OCI-LY7 (cell line): ENCODE data around the gene RANBP3L. TPM values are rescaled to one million over a fixed set of nuclear protein-coding genes. Genes with fewer than 3 reads are reported as not detected.

Source experiments
- BruUV-seq: library from RNA; stranded (reverse); fragments of 400-500 nt; replicated peaks from 2 replicates; lab custom pipeline; 2021; lab: Mats Ljungman, UMichigan
- CTCF ChIA-PET: fragments of 300-600 bp; sonication (Branson Sonifier 250); formaldehyde crosslinking; loops from one replicate; lab custom pipeline; 2022; ENCODE audit warnings: antibody characterized with exemption; ENCODE audit not compliant: unreplicated experiment; lab: Charles Lee
- POLR2A ChIA-PET: fragments of 300-600 bp; sonication (Branson Sonifier 250); formaldehyde crosslinking; loops from one replicate; lab custom pipeline; 2022; ENCODE audit warnings: antibody characterized with exemption; lab: Charles Lee
- DNase-seq: peaks from one replicate; pipeline ENCODE4 v3.0.0-alpha.2; 2015; ENCODE audit warnings: low spot score
- H2AFZ ChIP-seq: fragments of 200-600 bp; sonication (generic), shearing (Covaris generic); 2 replicates; pipeline ENCODE4 v1.6.1; 2014; ENCODE audit warnings: mild to moderate bottlenecking, antibody characterized with exemption, low read length, moderate library complexity
- H3K27ac ChIP-seq: fragments of 200-600 bp; sonication (generic); 2 replicates; pipeline ENCODE4 v1.5.1; 2014; ENCODE audit warnings: mixed run types, low read depth, mild to moderate bottlenecking, moderate library complexity, low read length, inconsistent platforms; ENCODE audit not compliant: poor library complexity, severe bottlenecking
- H3K36me3 ChIP-seq: fragments of 200-600 bp; sonication (generic); 2 replicates; pipeline ENCODE4 v1.6.1; 2014; ENCODE audit warnings: mild to moderate bottlenecking, antibody characterized with exemption, low read length, moderate library complexity, mixed read lengths; ENCODE audit not compliant: insufficient read depth
- H3K4me1 ChIP-seq: fragments of 200-600 bp; sonication (generic); 2 replicates; pipeline ENCODE4 v1.5.1; 2014; ENCODE audit warnings: mild to moderate bottlenecking, low read length; ENCODE audit not compliant: insufficient read depth, poor library complexity, severe bottlenecking
- H3K4me2 ChIP-seq: fragments of 200-600 bp; sonication (generic); 2 replicates; pipeline ENCODE4 v1.6.1; 2014; ENCODE audit warnings: mild to moderate bottlenecking, low read length
- H3K4me3 ChIP-seq: fragments of 200-600 bp; sonication (generic); 2 replicates; pipeline ENCODE4 v1.5.1; 2014; ENCODE audit warnings: mild to moderate bottlenecking, low read depth, low read length; ENCODE audit not compliant: poor library complexity, severe bottlenecking
- H3K79me2 ChIP-seq: fragments of 200-600 bp; sonication (generic); 2 replicates; pipeline ENCODE4 v1.6.1; 2016; ENCODE audit warnings: low read depth, mild to moderate bottlenecking, low read length, moderate library complexity, mixed read lengths; ENCODE audit not compliant: insufficient read depth
- H3K9me2 ChIP-seq: fragments of 200-600 bp; sonication (generic); 2 replicates; pipeline ENCODE4 v1.6.1; 2016; ENCODE audit warnings: mild to moderate bottlenecking, low read length, mixed read lengths; ENCODE audit not compliant: insufficient read depth
- H3K9me3 ChIP-seq: fragments of 200-600 bp; sonication (generic); 2 replicates; pipeline ENCODE4 v1.6.1; 2014; ENCODE audit warnings: mild to moderate bottlenecking, mixed run types, low read length, mixed read lengths
- H4K20me1 ChIP-seq: fragments of 200-600 bp; sonication (generic); 2 replicates; pipeline ENCODE4 v1.6.1; 2014; ENCODE audit warnings: mild to moderate bottlenecking, antibody characterized with exemption, low read length, moderate library complexity, mixed read lengths; ENCODE audit not compliant: insufficient read depth
- EZH2phosphoT487 ChIP-seq: fragments of 200-600 bp; sonication (generic); IDR thresholded peaks from 2 replicates; pipeline ENCODE4 v1.6.1; 2018; ENCODE audit warnings: low read depth, borderline replicate concordance, mild to moderate bottlenecking, mixed run types, antibody characterized with exemption, low read length, moderate library complexity, mixed read lengths
- intact Hi-C: fragments of 100-400 bp; cut with micrococcal nuclease; formaldehyde crosslinking; loops from one replicate; pipeline ENCODE4 v1.10.0; 2022; ENCODE audit not compliant: unreplicated experiment
- total RNA-seq, 2 experiments: library from RNA; depleted of rRNA in 1 of 2; stranded (reverse); fragments of >200 nt in 1 of 2; shearing (Covaris generic) in 1 of 2; gene quantifications; 2 replicates each; pipeline ENCODE4 v1.2.3, GENCODE V29; 2014 to 2022
- TF ChIP-seq, protein P1 (sequence below): fragments of 200-600 bp; sonication (generic); conservative IDR thresholded peaks from 2 replicates; pipeline ENCODE4 v1.5.1; 2014; ENCODE audit warnings: mild to moderate bottlenecking, antibody characterized with exemption, low read length, moderate library complexity, mixed read lengths

Gene RANBP3L
- total RNA-seq, 2 experiments from 2014 or later: not detected

- Histone ChIP-seq H3K4me1 (no peaks in the 10 kb centered on the region), H3K4me3 (no peak overlapping the region), H2AFZ (no peak overlapping the region), H3K27ac (no peak overlapping the region), H3K79me2 (no peaks in the 10 kb centered on the region), H4K20me1 (no peaks in the 10 kb centered on the region), H3K36me3 (no peaks in the 10 kb centered on the region), H3K9me3 (no peaks in the 10 kb centered on the region), H3K9me2 (no peaks in the 10 kb centered on the region), H3K4me2 (no peak overlapping the region)
- ChIA-PET CTCF (no interaction called here), POLR2A (interaction anchor here (0.6 to 2.0 kb wide), 8 partner anchors 11 to 88 kb away, joined by 3 to 5 read pairs (median 3); no protein-coding TSS in a partner anchor)
- BruUV-seq: no TSS peak
- intact Hi-C loops: no loop called here
- no peak for DNase-seq
- TF ChIP-seq EZH2phosphoT487: no peak
- TF ChIP-seq, protein P1, sequence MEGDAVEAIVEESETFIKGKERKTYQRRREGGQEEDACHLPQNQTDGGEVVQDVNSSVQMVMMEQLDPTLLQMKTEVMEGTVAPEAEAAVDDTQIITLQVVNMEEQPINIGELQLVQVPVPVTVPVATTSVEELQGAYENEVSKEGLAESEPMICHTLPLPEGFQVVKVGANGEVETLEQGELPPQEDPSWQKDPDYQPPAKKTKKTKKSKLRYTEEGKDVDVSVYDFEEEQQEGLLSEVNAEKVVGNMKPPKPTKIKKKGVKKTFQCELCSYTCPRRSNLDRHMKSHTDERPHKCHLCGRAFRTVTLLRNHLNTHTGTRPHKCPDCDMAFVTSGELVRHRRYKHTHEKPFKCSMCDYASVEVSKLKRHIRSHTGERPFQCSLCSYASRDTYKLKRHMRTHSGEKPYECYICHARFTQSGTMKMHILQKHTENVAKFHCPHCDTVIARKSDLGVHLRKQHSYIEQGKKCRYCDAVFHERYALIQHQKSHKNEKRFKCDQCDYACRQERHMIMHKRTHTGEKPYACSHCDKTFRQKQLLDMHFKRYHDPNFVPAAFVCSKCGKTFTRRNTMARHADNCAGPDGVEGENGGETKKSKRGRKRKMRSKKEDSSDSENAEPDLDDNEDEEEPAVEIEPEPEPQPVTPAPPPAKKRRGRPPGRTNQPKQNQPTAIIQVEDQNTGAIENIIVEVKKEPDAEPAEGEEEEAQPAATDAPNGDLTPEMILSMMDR: no peak
Measured at GRCh38 chr5:36272136-36272690, 29.5 kb downstream of the RANBP3L start.

DNA sequence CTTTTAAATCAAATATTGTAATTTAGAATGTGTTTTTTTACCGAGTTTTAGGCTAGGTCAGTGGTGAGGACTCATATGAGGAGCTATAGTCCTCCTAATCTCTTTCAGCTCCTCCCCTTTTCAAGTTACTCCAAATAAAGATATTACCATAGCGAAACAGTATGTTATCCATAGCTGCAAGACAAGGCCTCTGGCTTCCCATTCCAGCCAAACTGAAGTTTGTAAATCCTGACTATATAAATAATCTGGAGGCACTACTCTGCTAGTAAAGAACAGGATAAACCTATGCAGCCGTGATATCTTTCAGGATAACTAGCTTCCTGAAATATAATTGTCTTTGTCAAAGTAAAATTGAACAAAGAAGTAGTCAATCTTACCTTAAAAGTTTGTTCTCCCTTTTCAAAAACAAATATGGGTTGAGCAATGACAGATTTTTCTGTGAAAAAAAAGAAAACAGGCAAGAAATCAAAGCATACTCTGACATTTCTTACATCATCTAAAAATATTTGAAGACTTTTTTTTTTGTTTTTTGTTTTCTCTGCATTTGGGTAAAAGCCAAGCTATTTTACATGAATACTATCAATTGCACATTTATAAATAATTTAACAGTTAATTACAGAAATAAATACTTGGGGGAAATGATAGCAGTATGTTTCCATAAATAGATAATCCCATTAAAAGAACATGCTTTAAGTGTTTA, 30.7 kb downstream of the RANBP3L start:
- H3K9me2 ChIP-seq: no peaks in the 10 kb centered on the region
- H3K9me3 ChIP-seq: no peaks in the 10 kb centered on the region
- ChIA-PET CTCF (no interaction called here), POLR2A (interaction anchor here (1.1 to 1.2 kb wide), 4 partner anchors 11 to 92 kb away, joined by 3 to 6 read pairs (median 4); no protein-coding TSS in a partner anchor)
- H3K36me3 ChIP-seq: no peaks in the 10 kb centered on the region
- no peak for DNase-seq
- intact Hi-C loops: no loop called here
- H3K4me3 ChIP-seq: no peak overlapping the region
- no peak overlapping the region for H3K4me2 ChIP-seq
- no TSS peak for BruUV-seq
- no peak overlapping the region for H2AFZ ChIP-seq
- no peaks in the 10 kb centered on the region for H3K4me1 ChIP-seq
- TF ChIP-seq, protein P1: no peak
- TF ChIP-seq EZH2phosphoT487: no peak
- no peaks in the 10 kb centered on the region for H3K79me2 ChIP-seq
- no peak overlapping the region for H3K27ac ChIP-seq
- H4K20me1 ChIP-seq: no peaks in the 10 kb centered on the region

DNA sequence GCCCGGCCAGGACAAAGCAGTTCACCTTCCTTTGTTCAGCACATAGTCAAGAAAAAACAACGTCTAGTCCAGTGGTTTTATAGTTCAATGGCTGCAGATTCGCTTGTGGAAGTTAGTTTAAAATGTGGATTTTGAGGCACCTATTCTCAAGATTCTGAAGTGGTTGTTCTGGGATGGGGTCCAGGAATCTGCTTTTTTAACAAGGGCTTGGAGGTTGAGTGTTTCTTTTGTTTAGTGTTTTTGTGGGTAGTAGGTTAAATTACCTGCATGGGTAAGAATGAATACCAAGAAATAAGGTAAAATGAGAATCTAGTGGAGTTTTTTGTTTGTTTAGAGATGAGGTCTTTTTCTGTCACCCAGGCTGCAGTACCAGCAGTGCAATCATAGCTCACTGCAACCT, 31.5 kb downstream of the RANBP3L start:
- intact Hi-C loops: no loop called here
- H3K4me3 ChIP-seq: no peak overlapping the region

More for the DNA sequence above, 31.5 kb downstream of the RANBP3L start:
- Histone ChIP-seq H3K9me3 (no peaks in the 10 kb centered on the region), H4K20me1 (no peaks in the 10 kb centered on the region), H3K27ac (no peak overlapping the region), H3K9me2 (no peaks in the 10 kb centered on the region), H2AFZ (no peak overlapping the region), H3K79me2 (no peaks in the 10 kb centered on the region), H3K36me3 (no peaks in the 10 kb centered on the region), H3K4me2 (no peak overlapping the region), H3K4me1 (no peaks in the 10 kb centered on the region)
- CTCF ChIA-PET: no interaction called here
- TF ChIP-seq, protein P1: no peak
- no peak for TF ChIP-seq EZH2phosphoT487
- POLR2A ChIA-PET: interaction anchor here (1.1 kb wide), 2 partner anchors 10 to 15 kb away, joined by 5 to 6 read pairs; no protein-coding TSS in a partner anchor
- DNase-seq: no peak
- BruUV-seq: no TSS peak
